ENCODE results near the gene ZNF414.

GRCh38 chr19:8468761-8469373 is 45.1 kb downstream of the ZNF414 start:
- TF ChIP-seq, protein P1, sequence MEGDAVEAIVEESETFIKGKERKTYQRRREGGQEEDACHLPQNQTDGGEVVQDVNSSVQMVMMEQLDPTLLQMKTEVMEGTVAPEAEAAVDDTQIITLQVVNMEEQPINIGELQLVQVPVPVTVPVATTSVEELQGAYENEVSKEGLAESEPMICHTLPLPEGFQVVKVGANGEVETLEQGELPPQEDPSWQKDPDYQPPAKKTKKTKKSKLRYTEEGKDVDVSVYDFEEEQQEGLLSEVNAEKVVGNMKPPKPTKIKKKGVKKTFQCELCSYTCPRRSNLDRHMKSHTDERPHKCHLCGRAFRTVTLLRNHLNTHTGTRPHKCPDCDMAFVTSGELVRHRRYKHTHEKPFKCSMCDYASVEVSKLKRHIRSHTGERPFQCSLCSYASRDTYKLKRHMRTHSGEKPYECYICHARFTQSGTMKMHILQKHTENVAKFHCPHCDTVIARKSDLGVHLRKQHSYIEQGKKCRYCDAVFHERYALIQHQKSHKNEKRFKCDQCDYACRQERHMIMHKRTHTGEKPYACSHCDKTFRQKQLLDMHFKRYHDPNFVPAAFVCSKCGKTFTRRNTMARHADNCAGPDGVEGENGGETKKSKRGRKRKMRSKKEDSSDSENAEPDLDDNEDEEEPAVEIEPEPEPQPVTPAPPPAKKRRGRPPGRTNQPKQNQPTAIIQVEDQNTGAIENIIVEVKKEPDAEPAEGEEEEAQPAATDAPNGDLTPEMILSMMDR (IDR thresholded peaks at IDR 0.05), result no peak
- no peak for TF ChIP-seq EP300 (IDR thresholded peaks at IDR 0.05)
- no peak for TF ChIP-seq POLR2A (IDR thresholded peaks at IDR 0.05)

Data from tibial nerve (tissue), 4 donors.